Spleen (tissue), 11 donors: ENCODE data around the gene QSER1. TPM values are rescaled to one million over a fixed set of nuclear protein-coding genes. Genes with fewer than 3 reads are reported as not detected.
"Not testable (repeated sequence)": the region's sequence is repeated elsewhere in the genome, so short reads cannot be mapped to it uniquely, and the experiment has no call there.

Experiments
- DNase-seq: peaks from one replicate; pipeline ENCODE4 v3.0.0-alpha.2; 2020
- H3K27ac ChIP-seq, 8 donors: fragments of 200-600 bp; sonication (generic) in 7 of 8; 1 replicate in 4 of 8; 2 replicates in 4 of 8; pipeline versions ENCODE4 v1.5.0 to v1.8.0; 2016 to 2021; ENCODE audit warnings: inconsistent platforms in 4 of 8, mild to moderate bottlenecking in 4 of 8, moderate library complexity in 1 of 8
- H3K27me3 ChIP-seq, 7 donors: fragments of 200-600 bp; sonication (generic) in 6 of 7; replicated peaks in 1 of 7; 1 replicate in 4 of 7; 2 replicates in 3 of 7; pipeline versions ENCODE4 v1.5.0 to v1.8.0; 2016 to 2021; ENCODE audit warnings: inconsistent platforms in 3 of 7, mild to moderate bottlenecking in 1 of 7
- H3K36me3 ChIP-seq, 6 donors: fragments of 200-600 bp; sonication (generic) in 5 of 6; 1 replicate in 4 of 6; 2 replicates in 2 of 6; pipeline versions ENCODE4 v1.5.0 to v1.8.0; 2016 to 2021; ENCODE audit warnings: inconsistent platforms in 2 of 6
- H3K4me1 ChIP-seq, 6 donors: fragments of 200-600 bp; sonication (generic) in 5 of 6; 1 replicate in 3 of 6; 2 replicates in 3 of 6; pipeline versions ENCODE4 v1.5.0 to v1.8.0; 2016 to 2021; ENCODE audit warnings: inconsistent platforms in 3 of 6
- H3K4me3 ChIP-seq, 8 donors: fragments of 200-600 bp; sonication (generic) in 7 of 8; 1 replicate in 4 of 8; 2 replicates in 4 of 8; pipeline versions ENCODE4 v1.5.0 to v1.8.0; 2016 to 2021; ENCODE audit warnings: inconsistent platforms in 4 of 8, mild to moderate bottlenecking in 4 of 8, moderate library complexity in 2 of 8
- H3K9me3 ChIP-seq, 8 donors: fragments of 200-600 bp; sonication (generic) in 7 of 8; 1 replicate in 4 of 8; 2 replicates in 4 of 8; pipeline versions ENCODE4 v1.5.0 to v1.8.0; 2016 to 2021; ENCODE audit warnings: inconsistent platforms in 4 of 8
- CTCF ChIP-seq, 11 experiments: fragments of 200-600 bp in 7 of 11; fragments of 450-650 bp in 4 of 11; sonication (generic) in 4 of 11; IDR thresholded peaks in 8 of 11; conservative IDR thresholded peaks in 3 of 11; 1 replicate in 7 of 11; 2 replicates in 4 of 11; pipeline versions ENCODE4 v1.4.0 to v1.8.0; 2016 to 2021; ENCODE audit warnings: antibody characterized with exemption in 11 of 11, inconsistent platforms in 4 of 11, mild to moderate bottlenecking in 1 of 11
- POLR2A ChIP-seq, 3 donors: fragments of 450-650 bp; IDR thresholded peaks; one replicate each; pipeline ENCODE4 v1.5.1; 2017; ENCODE audit warnings: antibody characterized with exemption in 3 of 3, mild to moderate bottlenecking in 1 of 3
- POLR2AphosphoS5 ChIP-seq, 3 donors: sonication (generic); formaldehyde crosslinking; IDR thresholded peaks; one replicate each; pipeline ENCODE4 v1.5.1; 2017; ENCODE audit warnings: antibody characterized with exemption in 3 of 3
- WGBS, 5 donors: extraction: QIAGEN DNeasy Blood & Tissue Kit in 3 of 5; methylation state at CpG; one replicate each; pipeline versions ENCODE4 v1.1.5 to v1.1.7; 2013 to 2018; 5-methylcytosine and 5-hydroxymethylcytosine counted together
- intact Hi-C: fragments of 100-400 bp; cut with DNase I; formaldehyde crosslinking; loops from one replicate; pipeline ENCODE4 v1.15.0; 2023; ENCODE audit warnings: low total_unique reads
- polyA plus RNA-seq, 3 donors: library from polyadenylated mRNA; stranded (reverse); fragments of 200-250 nt; gene quantifications; one replicate each; pipeline ENCODE4 v1.2.1, GENCODE V29; 2013
- total RNA-seq, 7 donors: library from RNA; depleted of rRNA in 3 of 7; stranded (reverse); fragments of >200 nt in 3 of 7; fragmentation: NEBNext Ultra II Directional in 4 of 7; extraction: Animal tissue kit (Norgen Biotek cat#: 25700) in 4 of 7; gene quantifications; one replicate each; pipeline versions ENCODE4 v1.1.0 to v1.2.1, GENCODE V29; 2016 to 2021
- donor health status: healthy with polysubstance abuse.
- donor health status: DM: no; HTN: no; CAD: no; lungs with moderate emphysema.
- donor health status: DM: no; HTN: no; CAD: no.
- donor health status: Bipolar disorder and iron deficiency.
- donor health status: healthy.
- donor health status: DM: no; HTN: no; CAD: no.
- donor health status: DM: yes; HTN: yes; CAD: no.

The QSER1 gene
- total and polyA plus RNA-seq, 10 donors: 2.4 to 34.9 (median 24.6) TPM

DNA sequence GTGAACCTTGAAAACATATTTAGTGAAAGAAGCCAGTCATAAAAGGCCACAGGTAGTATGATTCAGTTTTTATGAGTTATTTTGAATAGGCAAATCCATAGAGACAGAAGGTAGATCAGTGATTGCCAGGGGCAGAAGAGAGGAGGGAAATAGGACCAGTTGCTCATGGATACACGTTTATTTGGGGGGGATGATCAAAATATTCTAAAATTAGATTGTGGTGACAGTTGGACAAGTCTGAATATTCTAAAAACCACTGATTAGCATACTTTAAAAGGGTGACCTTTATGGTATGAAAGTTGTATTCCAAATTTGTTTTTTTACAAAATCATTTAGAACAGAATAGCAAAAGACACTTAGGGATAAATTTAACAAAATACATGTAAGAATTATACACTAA, 28.6 kb downstream of the QSER1 start:
- H3K27me3 ChIP-seq: no peaks in the 10 kb centered on the region
- no peak for DNase-seq
- no peaks in the 10 kb centered on the region for H3K36me3 ChIP-seq
- TF ChIP-seq CTCF (IDR thresholded peaks at IDR 0.05 in 8 of 11, conservative IDR thresholded peaks at IDR 0.05 in 3 of 11) (no peak), POLR2A (IDR thresholded peaks at IDR 0.05) (no peak), POLR2AphosphoS5 (IDR thresholded peaks at IDR 0.05) (no peak)
- no peak overlapping the region for H3K4me3 ChIP-seq
- H3K9me3 ChIP-seq: no peaks in the 10 kb centered on the region
- 36 to 57% (median 43%) methylated on average over 1 of the region's 1 CpG for WGBS, 5 donors
- H3K4me1 ChIP-seq: peaks cover 0 to 17% (median 0%) of the 10 kb centered on the region in 6 donors
- intact Hi-C loops: no loop called here
- no peak overlapping the region for H3K27ac ChIP-seq

GRCh38 chr11:32931606-32932005, 39.0 kb downstream of the QSER1 start:
- WGBS, 5 donors: 92 to 100% (median 99%) methylated on average over 1 of the region's 1 CpG
- Histone ChIP-seq H3K27me3 (no peaks in the 10 kb centered on the region), H3K27ac (no peak overlapping the region), H3K4me1 (no peaks in the 10 kb centered on the region), H3K9me3 (no peaks in the 10 kb centered on the region), H3K4me3 (no peak overlapping the region), H3K36me3 (peaks cover 0 to 79% (median 31%) of the 10 kb centered on the region in 6 donors)
- DNase-seq: no peak
- TF ChIP-seq POLR2A (IDR thresholded peaks at IDR 0.05): no peak
- TF ChIP-seq POLR2AphosphoS5 (IDR thresholded peaks at IDR 0.05): no peak
- no peak for TF ChIP-seq CTCF (IDR thresholded peaks at IDR 0.05 in 8 of 11, conservative IDR thresholded peaks at IDR 0.05 in 3 of 11)
- intact Hi-C loops: no loop called here

DNA sequence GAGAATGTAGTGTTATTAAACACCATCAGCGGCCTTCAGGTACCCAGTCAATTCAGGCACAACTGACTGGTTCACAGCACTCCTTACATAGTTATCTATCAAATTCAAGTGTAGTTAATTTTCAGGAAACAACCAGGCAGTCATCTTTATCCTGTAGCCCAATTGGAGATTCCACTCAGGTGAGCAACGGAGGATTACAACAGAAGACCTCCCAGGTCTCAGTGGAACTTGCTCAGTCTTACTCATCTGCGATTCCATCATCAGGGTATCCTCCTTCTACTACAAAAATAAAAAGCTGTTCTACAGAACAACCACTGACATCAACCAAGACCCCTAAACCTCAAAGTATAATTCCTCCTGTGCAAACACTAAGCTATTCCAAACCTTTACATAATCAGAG, 39.6 kb downstream of the QSER1 start:
- 96 to 99% (median 97%) methylated on average over 3 of the region's 3 CpGs for WGBS, 5 donors
- Histone ChIP-seq H3K4me1 (no peaks in the 10 kb centered on the region), H3K27me3 (no peaks in the 10 kb centered on the region), H3K9me3 (no peaks in the 10 kb centered on the region), H3K36me3 (peaks cover 0 to 82% (median 33%) of the 10 kb centered on the region in 6 donors), H3K27ac (no peak overlapping the region), H3K4me3 (no peak overlapping the region)
- intact Hi-C loops: no loop called here
- TF ChIP-seq CTCF (IDR thresholded peaks at IDR 0.05 in 8 of 11, conservative IDR thresholded peaks at IDR 0.05 in 3 of 11) (no peak), POLR2AphosphoS5 (IDR thresholded peaks at IDR 0.05) (no peak), POLR2A (IDR thresholded peaks at IDR 0.05) (no peak)
- no peak for DNase-seq

DNA sequence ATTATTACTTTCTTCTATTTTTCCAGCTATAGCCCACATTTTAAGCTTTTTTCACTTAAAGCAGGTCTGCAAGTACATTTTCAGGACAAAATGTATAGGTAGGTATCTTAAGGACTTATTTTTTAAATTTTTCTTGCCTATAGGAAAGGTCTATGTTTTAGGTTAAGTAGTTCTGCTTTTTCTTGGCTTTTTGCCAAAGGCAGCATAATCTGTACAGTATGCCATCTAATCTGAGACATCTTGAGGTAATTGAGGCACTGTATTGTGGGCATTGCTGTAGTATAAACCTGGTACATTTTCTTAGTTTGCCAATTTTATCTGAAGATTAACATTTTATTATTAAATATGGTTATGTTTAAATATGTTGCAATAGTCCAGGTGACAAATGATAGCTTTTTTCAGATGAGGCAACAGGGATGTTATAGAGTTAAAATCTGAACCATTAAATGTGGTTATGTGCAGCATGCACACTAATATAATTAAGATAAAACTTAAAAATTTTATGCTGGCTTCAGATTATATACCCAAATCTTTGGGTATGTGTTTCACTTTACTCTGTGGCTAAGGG, 42.9 kb downstream of the QSER1 start:
- Histone ChIP-seq H3K36me3 (peaks cover 0 to 79% (median 31%) of the 10 kb centered on the region in 6 donors), H3K9me3 (no peaks in the 10 kb centered on the region), H3K27ac (no peak overlapping the region), H3K4me3 (no peak overlapping the region), H3K4me1 (peaks cover 0 to 26% (median 7%) of the 10 kb centered on the region in 6 donors), H3K27me3 (no peaks in the 10 kb centered on the region)
- DNase-seq: no peak
- TF ChIP-seq POLR2A (IDR thresholded peaks at IDR 0.05) (no peak), POLR2AphosphoS5 (IDR thresholded peaks at IDR 0.05) (no peak), CTCF (IDR thresholded peaks at IDR 0.05 in 8 of 11, conservative IDR thresholded peaks at IDR 0.05 in 3 of 11) (no peak)
- intact Hi-C loops: no loop called here

- H3K9me3 ChIP-seq, intact Hi-C loops, H3K27ac ChIP-seq, DNase-seq, H3K4me3 ChIP-seq, H3K27me3 ChIP-seq: not testable (repeated sequence)
- WGBS, 5 donors: 91 to 100% (median 95%) methylated on average over 1 of the region's 1 CpG
- Histone ChIP-seq H3K4me1 (peaks cover 0 to 31% (median 7%) of the 10 kb centered on the region in 6 donors), H3K36me3 (peaks cover 0 to 72% (median 31%) of the 10 kb centered on the region in 6 donors)
Observed at GRCh38 chr11:32936178-32936577, 43.6 kb downstream of the QSER1 start.

GRCh38 chr11:32937283-32937682, 44.7 kb downstream of the QSER1 start:
- H3K9me3 ChIP-seq, H3K27ac ChIP-seq: not testable (repeated sequence)
- H3K36me3 ChIP-seq: peaks cover 0 to 61% (median 21%) of the 10 kb centered on the region in 6 donors

More at GRCh38 chr11:32937283-32937682, 44.7 kb downstream of the QSER1 start:
- H3K4me3 ChIP-seq, DNase-seq, intact Hi-C loops, H3K27me3 ChIP-seq: not testable (repeated sequence)
- 94 to 100% (median 97%) methylated on average over 3 of the region's 3 CpGs for WGBS, 5 donors
- H3K4me1 ChIP-seq: peaks cover 0 to 31% (median 7%) of the 10 kb centered on the region in 6 donors
